Measurements from ENCODE around the gene CLEC16A. TPM values are rescaled to one million over a fixed set of nuclear protein-coding genes. Genes with fewer than 3 reads are reported as not detected.

Gene CLEC16A
- total RNA-seq, 4 donors from 2014 or later = 38.2 to 153 (median 92.7) TPM

- intact Hi-C loops (cut with DNase I; ENCODE audit: low total_unique reads) (no loop called here), in situ Hi-C loops (cut with MboI; ENCODE audit: low pct_ligation_motif_present in 1 of 4, low pct_unique_long_range_greater_than_20kb in 1 of 4, low sequenced_read_pairs in 3 of 4) (no loop called here)
- WGBS, 2 donors (ENCODE audit: low coverage in 1 of 2) = 56 to 57% methylated on average over 6 to 11 of the region's 11 CpGs
- H3K27me3 ChIP-seq = no peaks in the 10 kb centered on the region
- TF ChIP-seq POLR2A (IDR thresholded peaks at IDR 0.05) = no peak
- no peak for TF ChIP-seq EP300 (IDR thresholded peaks at IDR 0.05; ENCODE audit: low read depth)
- TF ChIP-seq POLR2AphosphoS5 (IDR thresholded peaks at IDR 0.05) = no peak
- TF ChIP-seq CTCF (IDR thresholded peaks at IDR 0.05) = no peak
- no peak overlapping the region for H3K4me3 ChIP-seq
- no peaks in the 10 kb centered on the region for H3K36me3 ChIP-seq
- no peaks in the 10 kb centered on the region for H3K9me3 ChIP-seq
- H3K27ac ChIP-seq = peak overlapping the region in 3 of 4 donors; percentile 51 to 78 (median 61)
- no peak for DNase-seq
- peaks cover 32 to 56% (median 39%) of the 10 kb centered on the region in 4 donors for H3K4me1 ChIP-seq
These were observed 140.1 kb downstream of the CLEC16A start for GRCh38 chr16:11084484-11084875.

- intact Hi-C loops (cut with DNase I; ENCODE audit: low total_unique reads) = no loop called here
- Histone ChIP-seq H3K36me3 (no peaks in the 10 kb centered on the region), H3K4me1 (peaks cover 31 to 55% (median 38%) of the 10 kb centered on the region in 4 donors), H3K27me3 (no peaks in the 10 kb centered on the region), H3K4me3 (no peak overlapping the region), H3K27ac (peak overlapping the region; percentile 46 to 78 (median 56)), H3K9me3 (no peaks in the 10 kb centered on the region)
- 85% methylated on average over 15 of the region's 15 CpGs; no CpG with 5 or more reads in 1 of the 2 donors for WGBS, 2 donors (ENCODE audit: low coverage in 1 of 2)
- TF ChIP-seq CTCF (IDR thresholded peaks at IDR 0.05) = no peak
- no peak for TF ChIP-seq POLR2AphosphoS5 (IDR thresholded peaks at IDR 0.05)
- TF ChIP-seq POLR2A (IDR thresholded peaks at IDR 0.05) = no peak
- TF ChIP-seq EP300 (IDR thresholded peaks at IDR 0.05; ENCODE audit: low read depth) = no peak
- in situ Hi-C loops (cut with MboI; ENCODE audit: low pct_ligation_motif_present in 1 of 4, low pct_unique_long_range_greater_than_20kb in 1 of 4, low sequenced_read_pairs in 3 of 4) = no loop called here
- DNase-seq = no peak
These were observed 140.6 kb downstream of the CLEC16A start for GRCh38 chr16:11084876-11085485.

GRCh38 chr16:11085916-11086315 lies 141.6 kb downstream of the CLEC16A start:
- Histone ChIP-seq H3K27me3 (no peaks in the 10 kb centered on the region), H3K4me3 (no peak overlapping the region), H3K36me3 (no peaks in the 10 kb centered on the region), H3K4me1 (peaks cover 21 to 46% (median 29%) of the 10 kb centered on the region in 4 donors), H3K9me3 (no peaks in the 10 kb centered on the region), H3K27ac (peak overlapping the region; percentile 46 to 78 (median 56))
- WGBS, 2 donors (ENCODE audit: low coverage in 1 of 2) = 97 to 100% methylated on average over 1 to 5 of the region's 5 CpGs
- no peak for DNase-seq
- intact Hi-C loops (cut with DNase I; ENCODE audit: low total_unique reads) (no loop called here), in situ Hi-C loops (cut with MboI; ENCODE audit: low pct_ligation_motif_present in 1 of 4, low pct_unique_long_range_greater_than_20kb in 1 of 4, low sequenced_read_pairs in 3 of 4) (no loop called here)
- TF ChIP-seq POLR2AphosphoS5 (IDR thresholded peaks at IDR 0.05) = no peak
- TF ChIP-seq EP300 (IDR thresholded peaks at IDR 0.05; ENCODE audit: low read depth) = no peak
- TF ChIP-seq CTCF (IDR thresholded peaks at IDR 0.05) = no peak
- TF ChIP-seq POLR2A (IDR thresholded peaks at IDR 0.05) = no peak

- Histone ChIP-seq H3K27ac (peak overlapping the region in 3 of 4 donors; percentile 31 to 76 (median 63)), H3K27me3 (no peaks in the 10 kb centered on the region), H3K9me3 (no peaks in the 10 kb centered on the region), H3K4me3 (no peak overlapping the region), H3K36me3 (no peaks in the 10 kb centered on the region), H3K4me1 (peaks cover 16 to 38% (median 26%) of the 10 kb centered on the region in 4 donors)
- no peak for DNase-seq
- in situ Hi-C loops (cut with MboI; ENCODE audit: low pct_ligation_motif_present in 1 of 4, low pct_unique_long_range_greater_than_20kb in 1 of 4, low sequenced_read_pairs in 3 of 4) = no loop called here
- intact Hi-C loops (cut with DNase I; ENCODE audit: low total_unique reads) = no loop called here
- TF ChIP-seq EP300 (IDR thresholded peaks at IDR 0.05; ENCODE audit: low read depth) (no peak), POLR2AphosphoS5 (IDR thresholded peaks at IDR 0.05) (no peak), POLR2A (IDR thresholded peaks at IDR 0.05) (no peak), CTCF (IDR thresholded peaks at IDR 0.05) (no peak)
- WGBS, 2 donors (ENCODE audit: low coverage in 1 of 2) = 88% methylated on average over 4 of the region's 6 CpGs; no CpG with 5 or more reads in 1 of the 2 donors
These were observed 143.3 kb downstream of the CLEC16A start for GRCh38 chr16:11087691-11088073.

Data from transverse colon (tissue), 4 donors.